Measurements from ENCODE around the gene TMTC3.

TMTC3 gene

DNA sequence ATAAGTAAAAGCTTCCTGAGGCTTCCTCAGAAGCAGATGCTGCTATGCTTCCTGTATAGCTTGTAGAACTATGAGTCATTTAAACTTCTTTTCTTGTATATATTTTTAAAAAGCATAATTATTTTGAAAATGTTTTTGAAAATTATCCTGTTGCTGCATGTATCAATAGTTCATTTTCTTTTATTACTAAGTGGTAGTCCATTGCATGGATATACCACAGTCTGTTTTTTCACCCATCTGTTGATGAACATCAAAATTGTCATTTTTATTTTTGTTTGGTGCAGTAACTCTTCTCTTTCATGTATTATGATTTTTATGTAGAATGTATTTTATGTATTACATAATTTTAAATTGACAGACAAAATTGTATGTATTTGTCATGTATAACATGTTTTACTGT is 81.4 kb downstream of the TMTC3 start:
- no peak overlapping the region for H3K27ac ChIP-seq
- TF ChIP-seq ZFX (IDR thresholded peaks at IDR 0.05) (no peak), CTCF (conservative IDR thresholded peaks at IDR 0.05) (no peak)

DNA sequence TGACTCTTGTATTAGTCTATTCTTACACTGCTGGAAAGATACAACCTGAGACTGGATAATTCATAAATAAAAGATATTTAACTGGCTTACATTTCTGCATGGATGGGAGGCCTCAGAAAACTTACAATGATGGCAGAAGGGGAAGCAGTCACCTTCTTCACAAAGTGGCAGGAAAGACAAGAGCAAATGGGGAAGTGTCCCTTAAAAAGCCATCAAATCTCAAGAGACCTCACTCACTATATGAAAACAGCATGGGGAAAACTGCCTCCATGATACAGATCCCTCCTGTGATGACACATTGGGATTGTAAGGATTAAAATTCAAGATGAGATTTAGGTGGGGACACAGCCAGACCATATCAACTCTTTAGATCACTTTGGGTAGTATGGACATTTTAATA is 83.7 kb downstream of the TMTC3 start:
- TF ChIP-seq CTCF (conservative IDR thresholded peaks at IDR 0.05) = no peak
- no peak for TF ChIP-seq ZFX (IDR thresholded peaks at IDR 0.05)

DNA sequence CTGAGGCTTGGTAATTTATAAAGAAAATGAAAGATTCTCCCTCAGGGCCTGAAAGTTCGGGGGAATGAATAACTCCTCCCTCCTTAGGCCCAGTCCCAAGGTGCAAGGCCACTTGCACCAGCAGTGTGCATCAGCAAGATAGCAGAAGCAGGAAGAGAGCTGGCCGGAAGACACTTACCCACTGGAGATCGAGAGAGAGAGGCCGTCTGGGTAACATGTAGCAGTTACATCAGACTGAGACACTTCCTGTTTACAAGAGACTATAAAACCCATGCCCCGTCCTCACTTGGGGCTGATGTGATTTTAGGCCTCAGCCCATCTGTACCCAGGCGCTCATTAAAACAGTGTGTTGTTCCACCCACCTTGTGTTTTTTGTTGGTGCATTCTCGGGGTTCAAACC is 85.2 kb downstream of the TMTC3 start:
- H3K27ac ChIP-seq = no peak overlapping the region
- TF ChIP-seq ZFX (IDR thresholded peaks at IDR 0.05) = no peak
- TF ChIP-seq CTCF (conservative IDR thresholded peaks at IDR 0.05) = no peak

More for the DNA sequence above, 83.7 kb downstream of the TMTC3 start:
- no peak overlapping the region for H3K27ac ChIP-seq

GRCh38 chr12:88227871-88228270 is 85.8 kb downstream of the TMTC3 start:
- H3K27ac ChIP-seq = no peak overlapping the region
- TF ChIP-seq ZFX (IDR thresholded peaks at IDR 0.05) (no peak), CTCF (conservative IDR thresholded peaks at IDR 0.05) (no peak)

DNA sequence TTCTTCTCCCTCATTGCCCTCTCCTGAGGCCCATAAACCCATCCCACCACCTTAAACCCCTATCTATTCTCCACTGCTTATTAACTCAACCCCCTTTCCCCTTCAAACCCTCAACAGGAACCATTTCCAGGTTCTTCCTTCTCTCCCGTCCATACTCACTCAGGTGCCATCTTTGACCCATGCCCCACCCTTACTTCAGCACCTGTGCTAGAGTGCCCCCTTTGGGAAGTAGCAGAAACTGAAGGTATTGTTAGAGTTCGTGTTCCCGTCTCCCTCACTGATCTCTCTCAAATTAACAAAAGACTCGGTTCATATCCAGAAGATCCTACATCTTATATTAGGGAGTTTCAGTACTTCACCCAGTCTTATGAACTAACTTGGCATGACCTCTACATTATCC is 86.6 kb downstream of the TMTC3 start:
- no peak for TF ChIP-seq CTCF (conservative IDR thresholded peaks at IDR 0.05)
- TF ChIP-seq ZFX (IDR thresholded peaks at IDR 0.05) = no peak
- H3K27ac ChIP-seq = no peak overlapping the region

DNA sequence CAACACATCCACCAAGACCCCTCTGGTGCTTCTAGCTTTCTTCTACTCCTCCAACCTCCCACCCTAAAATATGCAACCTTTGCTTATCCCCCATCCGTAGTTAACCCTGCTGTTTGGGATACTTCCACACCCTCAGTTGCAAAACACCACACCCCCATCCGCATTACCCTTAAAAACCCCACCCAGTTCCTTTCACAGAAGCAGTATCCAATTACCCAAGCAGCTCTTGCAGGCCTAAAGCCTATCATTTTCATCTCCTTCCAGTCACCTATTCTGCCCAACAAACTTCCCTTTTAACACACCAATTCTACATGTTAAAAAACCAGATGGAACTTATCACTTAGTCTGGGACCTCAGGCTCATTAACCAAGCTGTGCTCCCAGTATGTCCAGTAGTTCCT is 88.2 kb downstream of the TMTC3 start:
- H3K27ac ChIP-seq = no peak overlapping the region
- no peak for TF ChIP-seq CTCF (conservative IDR thresholded peaks at IDR 0.05)
- TF ChIP-seq ZFX (IDR thresholded peaks at IDR 0.05) = no peak

GRCh38 chr12:88235183-88235833 is 93.2 kb downstream of the TMTC3 start:
- H3K27ac ChIP-seq = no peak overlapping the region
- TF ChIP-seq ZFX (IDR thresholded peaks at IDR 0.05) (no peak), CTCF (conservative IDR thresholded peaks at IDR 0.05) (no peak)

Measured in C4-2B (cell line).